T-helper 17 cell (primary cell): ENCODE measurements around the gene CXCL13. TPM values are rescaled to one million over a fixed set of nuclear protein-coding genes. Genes with fewer than 3 reads are reported as not detected.

ENCODE experiments used
- ATAC-seq: fragments of 150-1000 bp; cut with Tn5 transposase; 2 replicates; pipeline ENCODE4 v1.10.0; 2021; ENCODE audit warnings: mild to moderate bottlenecking, moderate library complexity
- DNase-seq, 3 donors: peaks; one replicate each; pipeline versions ENCODE4 v3.0.0 to v3.0.0-alpha.2; 2020 to 2021
- H3K9me3 ChIP-seq: one replicate; pipeline ENCODE4 v1.7.0; 2013; ENCODE audit warnings: low read length, mild to moderate bottlenecking; ENCODE audit not compliant: control insufficient read depth, poor library complexity, severe bottlenecking
- H3K27ac Mint-ChIP-seq: one replicate; pipeline ENCODE4 v1.8.0; 2022; ENCODE audit warnings: mild to moderate bottlenecking, moderate library complexity, mixed read lengths
- H3K27me3 Mint-ChIP-seq: one replicate; pipeline ENCODE4 v1.8.0; 2022; ENCODE audit warnings: mixed read lengths
- H3K36me3 Mint-ChIP-seq: one replicate; pipeline ENCODE4 v1.8.0; 2022; ENCODE audit warnings: low read depth, mixed read lengths
- H3K4me1 Mint-ChIP-seq: one replicate; pipeline ENCODE4 v1.8.0; 2022; ENCODE audit warnings: mild to moderate bottlenecking, mixed read lengths
- H3K4me3 Mint-ChIP-seq: one replicate; pipeline ENCODE4 v1.8.0; 2022; ENCODE audit warnings: mild to moderate bottlenecking, moderate library complexity, mixed read lengths
- total RNA-seq, 4 donors: library from RNA in 2 of 4; stranded (reverse) in 2 of 4; gene quantifications; one replicate each; pipeline ENCODE4 v1.2.3 and lab custom pipeline; 2022 to 2026

CXCL13 gene
- total RNA-seq, 2 donors from 2014 or later, result not detected

GRCh38 chr4:77586951-77587383 is 18.7 kb upstream of the CXCL13 start:
- H3K27ac Mint-ChIP-seq, result no peak overlapping the region
- peaks cover 3% of the 10 kb centered on the region for H3K36me3 Mint-ChIP-seq
- peaks cover 15% of the 10 kb centered on the region for H3K4me1 Mint-ChIP-seq
- peaks cover 66% of the 10 kb centered on the region for H3K27me3 Mint-ChIP-seq
- no peaks in the 10 kb centered on the region for H3K9me3 ChIP-seq
- DNase-seq (no peak), ATAC-seq (peak; percentile 79)
- peak overlapping the region; percentile 31 for H3K4me3 Mint-ChIP-seq

- peaks cover 64% of the 10 kb centered on the region for H3K27me3 Mint-ChIP-seq
- H3K36me3 Mint-ChIP-seq, result peaks cover 3% of the 10 kb centered on the region
- no peaks in the 10 kb centered on the region for H3K9me3 ChIP-seq
- H3K4me1 Mint-ChIP-seq, result peaks cover 19% of the 10 kb centered on the region
- DNase-seq (no peak), ATAC-seq (no peak)
- no peak overlapping the region for H3K4me3 Mint-ChIP-seq
- H3K27ac Mint-ChIP-seq, result no peak overlapping the region
These were observed 15.1 kb upstream of the CXCL13 start for GRCh38 chr4:77590482-77590881.

GRCh38 chr4:77591532-77591931 is 14.1 kb upstream of the CXCL13 start:
- H3K9me3 ChIP-seq, result no peaks in the 10 kb centered on the region
- peaks cover 69% of the 10 kb centered on the region for H3K27me3 Mint-ChIP-seq
- ATAC-seq (no peak), DNase-seq (no peak)
- H3K4me1 Mint-ChIP-seq, result peaks cover 15% of the 10 kb centered on the region
- peaks cover 3% of the 10 kb centered on the region for H3K36me3 Mint-ChIP-seq
- no peak overlapping the region for H3K4me3 Mint-ChIP-seq
- no peak overlapping the region for H3K27ac Mint-ChIP-seq

GRCh38 chr4:77593101-77593500 is 12.5 kb upstream of the CXCL13 start:
- H3K9me3 ChIP-seq, result no peaks in the 10 kb centered on the region
- Mint-ChIP-seq H3K36me3 (peaks cover 3% of the 10 kb centered on the region), H3K27ac (no peak overlapping the region), H3K4me3 (no peak overlapping the region), H3K4me1 (peaks cover 6% of the 10 kb centered on the region), H3K27me3 (peaks cover 60% of the 10 kb centered on the region)
- DNase-seq, result no peak
- ATAC-seq, result no peak

- peak overlapping the region; percentile 28 for H3K4me3 Mint-ChIP-seq
- no peaks in the 10 kb centered on the region for H3K9me3 ChIP-seq
- DNase-seq, result no peak
- no peaks in the 10 kb centered on the region for H3K36me3 Mint-ChIP-seq
- no peak overlapping the region for H3K27ac Mint-ChIP-seq
- H3K4me1 Mint-ChIP-seq, result peaks cover 4% of the 10 kb centered on the region
- H3K27me3 Mint-ChIP-seq, result peaks cover 57% of the 10 kb centered on the region
- no peak for ATAC-seq
These were observed 11.6 kb upstream of the CXCL13 start for GRCh38 chr4:77593993-77594392.

GRCh38 chr4:77595364-77595973 is 10.2 kb upstream of the CXCL13 start:
- H3K36me3 Mint-ChIP-seq, result no peaks in the 10 kb centered on the region
- no peaks in the 10 kb centered on the region for H3K9me3 ChIP-seq
- peaks cover 61% of the 10 kb centered on the region for H3K27me3 Mint-ChIP-seq
- peaks cover 10% of the 10 kb centered on the region for H3K4me1 Mint-ChIP-seq
- ATAC-seq, result no peak
- H3K4me3 Mint-ChIP-seq, result no peak overlapping the region
- no peak for DNase-seq
- no peak overlapping the region for H3K27ac Mint-ChIP-seq

GRCh38 chr4:77599378-77599777 is 6.2 kb upstream of the CXCL13 start:
- H3K27me3 Mint-ChIP-seq, result peaks cover 58% of the 10 kb centered on the region
- DNase-seq, result no peak
- H3K4me3 Mint-ChIP-seq, result no peak overlapping the region
- no peaks in the 10 kb centered on the region for H3K9me3 ChIP-seq
- no peak overlapping the region for H3K27ac Mint-ChIP-seq
- ATAC-seq, result no peak
- H3K4me1 Mint-ChIP-seq, result peaks cover 7% of the 10 kb centered on the region
- H3K36me3 Mint-ChIP-seq, result no peaks in the 10 kb centered on the region

GRCh38 chr4:77600521-77601451 is 4.8 kb upstream of the CXCL13 start:
- no peaks in the 10 kb centered on the region for H3K9me3 ChIP-seq
- Mint-ChIP-seq H3K4me1 (peaks cover 7% of the 10 kb centered on the region), H3K27me3 (peaks cover 56% of the 10 kb centered on the region), H3K27ac (no peak overlapping the region), H3K4me3 (no peak overlapping the region), H3K36me3 (no peaks in the 10 kb centered on the region)
- DNase-seq, result no peak
- peak; percentile 62 for ATAC-seq

- peaks cover 48% of the 10 kb centered on the region for H3K27me3 Mint-ChIP-seq
- no peak overlapping the region for H3K4me3 Mint-ChIP-seq
- no peak overlapping the region for H3K27ac Mint-ChIP-seq
- H3K4me1 Mint-ChIP-seq, result peaks cover 7% of the 10 kb centered on the region
- ATAC-seq, result no peak
- no peak for DNase-seq
- H3K9me3 ChIP-seq, result no peaks in the 10 kb centered on the region
- no peaks in the 10 kb centered on the region for H3K36me3 Mint-ChIP-seq
These were observed 3.9 kb upstream of the CXCL13 start for GRCh38 chr4:77601614-77602187.

- Mint-ChIP-seq H3K27me3 (peaks cover 49% of the 10 kb centered on the region), H3K4me1 (peaks cover 2% of the 10 kb centered on the region), H3K27ac (no peak overlapping the region), H3K36me3 (no peaks in the 10 kb centered on the region), H3K4me3 (no peak overlapping the region)
- DNase-seq (no peak), ATAC-seq (no peak)
- no peaks in the 10 kb centered on the region for H3K9me3 ChIP-seq
These were observed 7.6 kb downstream of the CXCL13 start for GRCh38 chr4:77613267-77613666.

- Mint-ChIP-seq H3K27ac (no peak overlapping the region), H3K27me3 (peaks cover 60% of the 10 kb centered on the region), H3K4me1 (peaks cover 9% of the 10 kb centered on the region), H3K4me3 (no peak overlapping the region), H3K36me3 (no peaks in the 10 kb centered on the region)
- no peaks in the 10 kb centered on the region for H3K9me3 ChIP-seq
- no peak for ATAC-seq
- DNase-seq, result no peak
These were observed 9.5 kb downstream of the CXCL13 start for GRCh38 chr4:77615153-77615552.

- no peak overlapping the region for H3K27ac Mint-ChIP-seq
- peaks cover 50% of the 10 kb centered on the region for H3K27me3 Mint-ChIP-seq
- ATAC-seq, result no peak
- H3K36me3 Mint-ChIP-seq, result no peaks in the 10 kb centered on the region
- H3K4me3 Mint-ChIP-seq, result no peak overlapping the region
- H3K4me1 Mint-ChIP-seq, result peaks cover 9% of the 10 kb centered on the region
- DNase-seq, result no peak
- no peaks in the 10 kb centered on the region for H3K9me3 ChIP-seq
These were observed 11.6 kb downstream of the CXCL13 start for GRCh38 chr4:77617203-77617602.
